ENCODE results near the gene SYT1.

SYT1 gene

DNA sequence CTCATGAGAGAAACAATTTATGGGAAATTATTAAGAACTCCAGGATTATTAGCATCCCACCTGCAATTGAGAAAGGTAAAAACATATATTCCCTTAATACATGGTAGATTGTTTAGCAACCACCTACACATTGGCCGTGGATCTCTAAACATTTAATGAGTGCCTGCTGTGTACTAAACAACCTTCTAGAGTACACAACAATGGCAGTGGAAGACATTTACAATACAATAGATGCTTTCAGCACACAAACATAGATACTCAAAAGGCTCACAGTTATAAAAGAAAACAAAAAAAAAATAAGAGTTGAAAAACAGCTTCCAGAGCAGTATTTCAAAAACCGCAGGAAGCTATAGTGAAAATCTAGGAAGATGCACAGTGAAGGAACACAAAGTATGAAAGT, 382.9 kb downstream of the SYT1 start:
- no peak for DNase-seq

DNA sequence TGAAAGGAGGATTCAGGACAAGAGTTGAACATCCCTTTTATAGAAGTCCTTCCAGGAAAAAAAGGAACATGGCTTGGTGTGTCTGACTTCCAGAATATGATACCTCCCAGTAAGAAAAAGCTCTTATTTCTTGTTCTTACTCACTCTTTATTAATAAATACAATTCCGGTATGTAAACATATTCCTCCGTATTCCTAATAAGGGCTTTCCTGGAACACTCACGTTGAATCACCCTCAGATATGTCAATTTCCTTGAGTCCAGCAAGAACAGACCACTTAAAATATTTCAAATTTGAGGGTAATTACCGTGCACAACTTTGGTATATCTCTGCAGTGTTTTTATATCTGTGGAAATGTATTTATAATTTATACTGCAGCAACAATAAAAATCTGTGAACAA, 385.6 kb downstream of the SYT1 start:
- DNase-seq = no peak

DNA sequence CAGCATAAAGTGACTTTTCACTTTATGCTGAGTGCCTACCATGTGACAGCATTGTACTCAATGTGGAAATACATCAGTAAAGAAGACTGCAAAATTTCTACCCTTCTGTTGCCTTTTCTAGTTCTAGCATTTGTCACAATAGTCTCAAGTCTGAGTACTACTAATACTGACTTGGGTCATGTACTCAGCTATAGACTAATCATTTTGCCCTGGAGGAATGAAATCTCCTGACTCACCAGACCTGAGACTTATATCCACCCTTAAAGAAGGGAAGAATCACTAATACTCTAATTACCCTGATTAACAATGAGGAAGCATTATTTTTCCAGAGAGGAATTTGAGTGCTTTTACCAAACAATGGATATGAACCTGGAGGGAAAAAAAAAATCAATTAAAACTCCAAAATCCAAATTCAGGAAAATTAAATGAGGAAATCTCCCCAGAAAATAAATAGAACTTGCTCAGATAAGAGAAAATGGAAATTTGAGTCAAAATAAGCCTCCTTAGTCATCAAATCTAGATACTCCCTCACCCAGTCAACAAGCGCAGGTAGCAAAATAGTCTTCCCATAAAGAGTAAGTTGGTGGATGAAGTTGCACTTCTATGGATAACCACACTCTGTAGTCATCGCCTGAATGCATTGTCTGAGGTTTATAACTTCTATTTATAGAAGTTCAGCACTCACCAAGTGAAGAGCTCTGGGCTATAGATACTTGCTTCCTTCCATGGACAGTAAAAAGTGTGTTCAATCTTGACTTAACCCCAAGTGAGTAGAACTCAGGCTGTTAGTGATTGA, 386.6 kb downstream of the SYT1 start:
- DNase-seq = no peak

DNA sequence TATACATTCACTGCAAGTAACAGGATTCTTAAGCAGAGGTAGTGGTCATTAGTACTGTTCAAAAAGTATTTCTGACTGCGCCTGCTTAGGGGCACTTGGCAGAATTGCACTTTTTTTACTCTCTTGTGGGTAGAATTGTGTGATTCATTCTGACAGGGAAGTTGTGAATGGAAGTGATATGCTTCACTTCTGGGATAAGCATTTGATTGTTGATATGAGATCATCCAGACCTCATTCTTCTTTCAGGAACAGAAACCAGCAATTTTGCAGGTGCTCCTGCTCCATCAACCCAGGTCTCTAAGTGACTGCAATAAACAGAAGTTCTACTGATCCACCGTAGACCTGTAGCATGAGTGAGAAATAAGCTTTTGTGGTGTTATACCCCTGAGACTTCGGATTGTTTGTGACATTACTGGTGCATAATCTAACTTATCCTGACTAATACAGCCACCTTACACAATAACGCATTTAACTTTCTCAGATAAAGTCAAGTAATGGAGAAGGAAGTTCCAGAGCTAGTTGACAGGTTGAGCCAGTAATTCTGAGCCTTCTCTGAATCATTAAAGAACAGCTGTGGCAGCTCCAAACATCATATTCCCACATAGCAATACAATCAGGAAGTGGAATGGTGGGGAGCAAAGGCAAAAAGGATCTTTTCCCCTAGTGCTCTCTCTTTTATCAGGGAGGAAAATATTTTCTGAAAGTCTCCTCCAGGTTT, 387.9 kb downstream of the SYT1 start:
- DNase-seq = no peak

DNA sequence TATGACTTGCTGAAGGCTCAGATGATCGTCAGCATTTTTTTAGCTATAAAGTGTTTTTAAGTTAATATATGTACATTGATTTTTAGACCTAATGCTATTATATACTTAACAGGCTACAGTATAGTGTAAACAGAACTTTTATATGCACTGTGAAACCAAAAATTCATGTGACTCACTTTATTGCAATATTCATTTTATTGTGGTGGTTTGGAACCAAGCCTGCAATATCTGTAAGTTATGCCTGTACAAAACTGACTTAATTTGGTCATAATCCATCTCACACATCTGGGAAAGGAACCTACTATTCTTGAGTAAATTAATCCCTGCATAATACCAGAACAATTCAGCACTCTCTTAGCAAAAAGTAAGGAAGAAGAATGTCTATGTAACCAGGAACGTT, 390.7 kb downstream of the SYT1 start:
- no peak for DNase-seq

DNA sequence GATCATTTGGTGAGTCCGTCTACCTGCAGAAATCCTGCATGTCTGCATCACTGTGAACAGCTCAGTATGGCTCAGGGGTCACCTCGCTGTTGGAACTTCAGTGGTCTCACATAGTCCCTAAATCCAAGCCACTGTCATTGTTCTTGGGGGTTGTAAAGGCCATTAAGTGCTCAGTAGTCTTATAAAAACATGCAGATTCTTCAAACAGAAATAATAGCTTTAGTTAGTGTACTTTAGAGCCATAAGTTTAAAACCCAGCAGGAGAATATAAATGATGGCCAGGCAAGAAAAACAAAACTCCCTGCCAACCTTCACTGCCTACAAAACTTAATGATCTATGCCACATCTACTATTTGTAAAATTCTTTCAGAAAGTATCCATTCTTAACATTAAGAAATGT, 396.3 kb downstream of the SYT1 start:
- DNase-seq = no peak

DNA sequence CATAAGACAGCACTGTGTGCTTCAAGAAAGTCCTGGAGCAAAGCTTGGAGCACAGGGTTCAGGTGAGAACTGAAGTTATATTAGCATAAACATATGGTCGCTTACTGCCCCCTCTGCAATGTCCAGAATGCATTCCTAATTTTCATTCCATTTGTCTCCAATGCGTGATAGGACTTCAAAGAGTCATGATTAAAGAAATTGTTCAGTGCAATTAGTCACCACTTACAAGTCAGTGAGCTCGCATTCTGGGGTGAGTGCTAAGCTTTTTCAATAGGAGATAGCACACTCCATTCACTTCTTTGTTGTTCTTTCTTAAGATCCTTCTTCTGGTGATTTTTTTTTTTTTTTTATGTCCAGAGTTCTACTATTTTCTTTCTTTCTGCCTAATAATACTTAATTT, 398.4 kb downstream of the SYT1 start:
- DNase-seq = no peak

DNA sequence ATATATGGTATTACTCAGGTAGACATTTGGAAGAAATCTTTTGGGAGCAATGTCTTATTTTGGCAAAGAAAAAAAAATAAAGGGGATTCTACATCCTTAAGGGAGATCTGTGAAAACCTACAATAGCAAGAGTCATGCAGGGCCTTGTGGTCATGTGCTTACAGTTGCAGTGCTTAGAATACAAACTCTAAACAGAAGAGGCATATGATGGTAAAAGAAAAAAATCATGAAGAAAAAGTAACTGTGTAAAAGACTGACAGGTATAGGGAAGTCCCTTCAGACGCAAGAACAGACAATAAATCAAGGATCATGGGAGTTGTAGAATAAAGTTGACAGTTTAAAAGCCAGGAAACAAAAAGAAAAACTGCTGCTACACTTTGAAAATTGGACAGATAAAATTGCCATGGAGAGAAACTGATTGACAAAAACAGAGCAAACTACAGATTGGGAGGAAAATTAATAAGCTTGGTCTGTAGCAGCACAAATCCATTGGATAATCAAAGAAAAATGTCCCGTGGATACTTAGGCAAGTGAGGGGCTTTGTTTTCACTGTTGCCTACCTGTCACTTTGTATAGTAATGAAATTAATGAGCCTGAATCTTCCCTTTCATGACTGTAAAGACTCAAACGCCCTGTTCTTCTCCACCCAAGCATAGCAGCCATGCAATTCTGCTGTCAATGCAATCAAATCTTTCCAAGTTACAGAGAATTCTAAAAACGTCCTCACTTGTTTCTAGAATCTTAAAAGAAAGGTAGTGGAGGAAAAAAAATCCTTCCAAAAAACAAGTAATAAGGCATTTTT, 402.0 kb downstream of the SYT1 start:
- DNase-seq = no peak

DNA sequence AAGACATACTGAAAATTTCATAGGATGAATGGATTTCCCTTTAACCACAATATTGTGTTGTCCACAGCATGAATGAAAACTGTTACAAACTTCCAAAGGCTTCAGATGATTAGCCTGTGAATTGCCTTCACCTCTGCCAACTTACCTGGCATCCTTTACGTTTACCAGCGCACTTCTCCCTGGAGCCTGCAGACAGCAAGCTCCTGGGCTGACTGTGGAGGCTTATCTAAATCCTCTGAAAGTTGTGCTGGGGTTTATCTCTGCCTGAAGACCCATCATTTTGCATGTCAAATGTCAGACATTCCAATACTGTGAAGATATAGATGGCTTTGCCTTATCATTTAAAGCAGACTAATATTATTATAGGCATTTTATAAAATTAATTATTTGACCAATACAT, 403.0 kb downstream of the SYT1 start:
- DNase-seq = no peak

DNA sequence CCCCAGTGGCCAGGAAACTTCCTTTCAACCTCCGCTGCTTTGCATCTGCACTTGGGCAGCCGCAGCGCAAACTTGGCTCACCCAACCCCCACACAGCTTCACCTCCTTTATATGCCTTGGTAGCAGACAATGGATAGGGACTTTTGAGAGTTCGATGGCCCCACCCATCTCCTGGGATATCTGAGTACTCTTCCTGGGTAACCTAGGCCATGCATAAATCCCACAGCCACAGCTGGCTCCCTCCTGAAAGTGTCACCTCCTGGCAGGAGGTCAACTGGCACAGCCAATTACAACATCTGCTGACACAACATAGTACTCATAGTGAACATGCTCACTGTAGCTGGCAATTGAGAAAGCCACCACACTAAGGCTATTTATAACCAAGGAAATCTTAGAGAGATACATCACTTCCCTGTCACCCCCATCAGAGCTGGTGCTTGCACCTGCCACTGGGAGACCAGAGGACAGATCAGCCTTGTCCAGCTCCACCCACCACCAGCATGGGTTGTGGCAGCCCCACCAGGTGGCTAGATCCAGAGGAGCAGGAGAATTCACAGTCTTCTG, 410.0 kb downstream of the SYT1 start:
- no peak for DNase-seq

DNA sequence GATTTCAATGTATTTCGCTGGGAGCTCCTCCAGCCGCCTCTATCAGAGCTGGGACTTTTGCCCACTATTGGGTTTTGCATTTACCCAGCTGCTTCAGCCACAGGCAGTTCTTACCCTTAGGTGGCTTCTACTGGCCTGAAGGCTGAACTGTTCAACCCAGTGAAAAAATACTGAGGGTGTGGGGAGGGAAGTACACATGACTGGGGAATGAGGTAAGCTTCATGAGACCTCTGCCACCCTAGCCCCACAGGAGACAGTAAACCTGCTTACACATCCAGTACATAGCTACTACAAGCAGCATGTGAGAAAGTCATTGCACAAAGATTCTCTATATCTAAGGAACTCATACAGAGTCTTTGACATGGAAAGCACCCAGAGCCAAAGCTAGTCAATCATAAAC, 411.1 kb downstream of the SYT1 start:
- DNase-seq = no peak

DNA sequence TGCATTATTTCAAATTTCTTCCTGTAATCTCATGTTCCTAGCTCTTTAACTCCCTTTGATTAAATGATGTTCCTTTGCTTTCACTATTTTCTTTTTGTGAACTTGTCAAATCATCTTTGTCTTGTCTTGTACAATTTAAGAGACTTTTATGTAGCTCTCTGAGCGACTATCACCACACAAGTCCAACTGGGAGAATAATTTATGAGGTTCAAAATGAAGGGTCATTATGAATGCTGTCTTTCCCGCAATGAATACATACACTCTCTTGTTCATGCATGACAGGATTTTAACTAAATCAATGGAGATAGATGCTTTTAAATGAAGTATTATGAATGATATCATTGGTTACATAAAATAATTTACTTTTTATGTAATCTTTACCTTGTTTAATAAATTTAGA, 418.8 kb downstream of the SYT1 start:
- DNase-seq = no peak

DNA sequence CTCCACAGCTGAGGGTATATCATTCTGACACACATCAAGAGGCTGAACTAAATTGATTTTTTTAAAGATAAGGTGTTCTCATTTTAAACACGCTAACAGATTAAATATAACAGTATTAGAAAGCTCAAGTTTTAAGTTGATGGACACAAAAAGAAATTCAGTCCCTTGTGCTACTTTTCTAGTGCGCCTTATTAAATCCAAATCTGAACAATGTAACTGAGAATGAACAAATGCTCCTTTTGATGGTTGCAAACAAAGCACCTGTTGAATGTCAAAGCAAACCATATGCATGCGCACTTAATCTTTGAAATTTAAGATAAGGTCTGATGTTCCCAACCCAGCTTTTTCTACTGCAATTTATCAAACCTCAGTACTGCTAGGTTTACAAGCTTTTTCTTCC, 424.3 kb downstream of the SYT1 start:
- no peak for DNase-seq

DNA sequence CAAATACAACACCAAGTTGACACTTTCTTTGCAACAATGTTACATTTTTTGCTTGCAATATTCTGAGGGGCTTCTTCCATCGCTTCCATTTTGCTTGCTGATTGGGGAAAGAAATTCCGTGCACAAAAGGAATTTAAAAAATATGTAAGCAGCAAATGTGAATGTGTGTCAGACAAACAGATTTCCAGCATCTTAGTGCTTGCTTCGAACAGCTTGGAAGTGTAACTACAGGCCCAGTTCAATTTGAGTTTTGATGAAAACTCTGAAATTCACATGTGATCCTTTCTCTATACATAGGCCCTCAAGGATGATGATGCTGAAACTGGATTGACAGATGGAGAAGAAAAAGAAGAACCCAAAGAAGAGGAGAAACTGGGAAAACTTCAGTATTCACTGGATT, 427.1 kb downstream of the SYT1 start:
- no peak for DNase-seq

DNA sequence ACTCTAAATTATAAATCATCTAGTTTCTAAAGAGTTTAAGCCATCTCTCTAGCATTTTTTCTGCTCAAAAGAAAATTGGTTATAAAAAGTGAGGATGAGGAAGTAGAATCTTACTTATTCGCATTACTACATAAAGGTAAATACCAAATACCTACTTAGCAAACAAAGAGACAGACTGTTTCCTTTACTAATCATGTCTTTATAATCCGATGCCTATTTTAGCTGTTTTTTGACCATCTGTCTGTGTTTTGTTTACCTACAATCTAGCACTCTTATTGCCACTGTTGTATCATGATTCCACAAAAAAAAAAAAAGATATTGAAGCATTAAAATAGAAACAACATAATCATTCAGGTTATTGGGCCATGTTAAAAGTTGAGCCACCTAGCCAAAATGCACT, 430.0 kb downstream of the SYT1 start:
- DNase-seq = no peak

DNA sequence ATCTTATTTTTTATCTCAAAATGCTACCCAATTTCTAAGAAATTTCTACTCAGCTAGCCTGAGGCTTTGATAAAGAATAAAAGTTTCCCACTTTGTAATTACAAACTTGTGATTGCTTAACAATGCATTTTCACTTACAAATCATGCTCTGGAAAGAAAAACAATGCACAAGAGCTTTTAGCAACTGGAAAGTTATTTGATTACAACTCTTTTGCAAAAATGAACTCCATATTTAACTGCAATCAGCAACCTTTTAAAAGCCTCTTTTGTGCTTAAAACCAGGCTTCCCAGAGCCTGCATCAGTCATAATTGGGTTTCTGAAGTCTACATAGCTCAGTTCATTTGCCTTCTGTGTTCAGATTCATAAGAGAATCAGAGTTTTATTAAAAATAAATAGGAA, 431.0 kb downstream of the SYT1 start:
- no peak for DNase-seq

DNA sequence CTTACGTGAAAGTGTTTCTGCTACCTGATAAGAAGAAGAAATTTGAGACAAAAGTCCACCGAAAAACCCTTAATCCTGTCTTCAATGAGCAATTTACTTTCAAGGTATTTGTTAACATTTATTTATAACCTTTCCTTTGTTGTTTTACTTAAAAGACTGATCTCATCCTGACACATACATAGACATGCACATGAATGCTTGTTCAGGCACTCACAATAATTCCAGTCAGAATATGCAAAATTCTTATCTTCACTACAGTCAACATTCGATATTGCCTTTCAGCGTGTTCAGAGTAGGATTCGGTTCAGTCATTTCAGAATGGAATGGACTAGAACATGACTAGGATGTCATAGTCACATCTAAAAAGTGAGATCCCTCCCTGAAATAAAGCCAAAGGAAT, 431.6 kb downstream of the SYT1 start:
- DNase-seq = no peak

DNA sequence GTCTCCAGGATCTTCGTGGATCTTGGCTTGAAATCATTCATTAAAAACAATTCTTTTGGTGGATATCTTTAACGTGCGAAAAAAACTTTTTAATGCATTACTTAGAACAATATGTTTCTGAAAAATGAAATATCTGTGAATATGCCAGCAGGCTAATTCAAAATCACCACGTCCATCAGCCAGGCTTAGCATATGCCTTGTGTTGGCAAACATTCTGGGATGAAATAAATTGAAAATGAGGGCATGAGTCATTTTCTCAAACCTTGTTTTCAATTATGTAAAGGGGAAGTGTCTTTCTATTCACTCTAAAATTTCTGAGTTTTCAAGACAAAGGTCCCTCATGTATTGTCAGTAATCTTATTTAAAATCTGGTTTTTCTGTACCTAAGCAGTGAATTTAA, 432.3 kb downstream of the SYT1 start:
- no peak for DNase-seq

DNA sequence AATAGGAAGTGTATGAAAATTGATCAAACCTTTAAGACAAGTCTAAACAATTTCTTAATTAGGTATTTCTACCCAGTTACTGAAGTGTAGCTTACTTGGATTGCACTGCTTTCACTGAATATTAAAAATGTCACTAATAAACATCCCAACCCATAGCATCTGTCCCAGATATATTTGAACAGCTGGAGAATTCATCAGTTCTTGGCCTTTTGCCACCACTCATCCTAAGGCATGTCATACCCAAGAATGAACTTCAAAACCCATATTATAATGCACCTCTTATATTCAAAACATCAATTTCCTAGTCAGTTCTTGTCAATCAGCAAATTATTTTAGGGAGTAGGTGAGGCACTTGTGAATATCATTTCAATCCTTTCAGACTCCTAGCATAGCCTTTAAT, 433.9 kb downstream of the SYT1 start:
- no peak for DNase-seq

DNA sequence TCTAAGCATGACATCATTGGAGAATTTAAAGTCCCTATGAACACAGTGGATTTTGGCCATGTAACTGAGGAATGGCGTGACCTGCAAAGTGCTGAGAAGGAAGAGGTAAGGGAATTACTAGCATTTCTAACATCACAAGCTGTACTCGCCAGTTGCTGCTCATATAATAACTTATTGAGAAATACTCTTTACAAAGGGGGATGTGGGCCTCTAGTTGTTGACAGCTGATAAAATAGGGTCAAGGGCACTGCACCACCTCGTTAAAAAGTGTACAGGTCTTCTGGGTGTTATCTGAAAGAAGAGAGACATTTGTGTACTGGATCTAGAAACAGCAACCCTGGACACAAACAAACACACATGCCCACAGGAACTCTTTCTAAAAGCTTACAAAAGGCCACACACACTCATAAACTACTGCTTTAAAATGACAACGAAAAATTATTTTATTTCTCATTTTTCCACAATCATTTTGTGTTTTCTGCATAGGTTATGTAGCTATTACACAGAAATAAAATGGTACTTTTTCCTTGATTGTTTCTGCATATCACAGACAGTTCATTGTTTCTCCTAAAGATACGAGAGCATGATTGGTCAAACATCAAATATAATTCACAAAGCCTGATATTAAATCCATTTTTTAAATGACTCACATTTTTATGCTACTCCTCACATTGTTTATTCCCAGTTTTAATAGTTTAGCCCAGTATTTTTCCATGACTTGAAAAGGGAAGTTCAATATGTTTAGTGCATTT, 435.0 kb downstream of the SYT1 start:
- no peak for DNase-seq

DNA sequence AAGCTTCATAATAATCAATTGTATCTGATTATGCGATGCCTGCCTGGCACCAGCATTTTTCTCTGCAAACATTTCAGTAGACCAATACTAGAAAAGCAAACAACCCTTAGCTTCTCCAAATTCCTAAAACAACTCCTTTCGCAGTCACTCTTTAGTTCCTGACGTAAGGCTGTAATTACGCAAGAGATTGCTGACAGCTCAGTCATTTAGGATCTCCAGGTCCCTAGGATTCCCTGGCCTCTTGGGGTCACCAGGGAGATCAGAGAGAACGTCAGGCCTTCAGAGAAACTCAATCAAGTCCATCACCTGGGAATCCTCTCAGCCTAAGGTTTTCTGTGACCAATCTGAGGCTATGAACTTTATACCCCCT, 435.6 kb downstream of the SYT1 start:
- DNase-seq = no peak

DNA sequence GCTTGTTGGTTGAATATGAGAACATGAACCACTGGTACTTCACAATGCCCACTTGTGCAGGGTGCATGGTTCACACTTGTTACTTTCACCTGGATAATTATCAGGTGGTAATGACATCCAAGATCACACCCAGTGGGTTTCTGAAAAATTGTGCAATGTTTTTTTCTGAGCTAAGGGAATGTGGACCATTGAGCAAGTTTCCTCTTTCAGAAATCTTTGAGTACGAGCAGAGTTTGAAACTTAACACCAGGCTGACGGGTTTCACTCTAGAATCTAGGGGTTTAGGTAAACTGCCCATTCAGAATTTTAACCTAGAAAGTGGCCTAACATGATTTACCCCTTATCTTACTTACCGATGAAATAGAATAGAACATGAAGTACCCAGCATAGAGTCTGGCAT, 436.6 kb downstream of the SYT1 start:
- no peak for DNase-seq

Measured in activated naive CD4-positive, alpha-beta T cell treated with anti-CD3 and anti-CD28 coated beads, Interleukin-2, amount 50 U/mL, for 16 hours (primary cell).